Stimulated activated CD4-positive, alpha-beta T cell treated with anti-CD3 and anti-CD28 coated beads, Interleukin-1b, Interleukin-23, amount 100 ng/mL, for 24 hours (primary cell): ENCODE measurements around the gene DNASE1L1.

Experiments used
- DNase-seq, 4 experiments: peaks; one replicate each; pipeline ENCODE4 v3.0.0-alpha.2; 2020; ENCODE audit warnings: low read depth in 4 of 4, low spot score in 1 of 4

DNASE1L1 gene

DNA sequence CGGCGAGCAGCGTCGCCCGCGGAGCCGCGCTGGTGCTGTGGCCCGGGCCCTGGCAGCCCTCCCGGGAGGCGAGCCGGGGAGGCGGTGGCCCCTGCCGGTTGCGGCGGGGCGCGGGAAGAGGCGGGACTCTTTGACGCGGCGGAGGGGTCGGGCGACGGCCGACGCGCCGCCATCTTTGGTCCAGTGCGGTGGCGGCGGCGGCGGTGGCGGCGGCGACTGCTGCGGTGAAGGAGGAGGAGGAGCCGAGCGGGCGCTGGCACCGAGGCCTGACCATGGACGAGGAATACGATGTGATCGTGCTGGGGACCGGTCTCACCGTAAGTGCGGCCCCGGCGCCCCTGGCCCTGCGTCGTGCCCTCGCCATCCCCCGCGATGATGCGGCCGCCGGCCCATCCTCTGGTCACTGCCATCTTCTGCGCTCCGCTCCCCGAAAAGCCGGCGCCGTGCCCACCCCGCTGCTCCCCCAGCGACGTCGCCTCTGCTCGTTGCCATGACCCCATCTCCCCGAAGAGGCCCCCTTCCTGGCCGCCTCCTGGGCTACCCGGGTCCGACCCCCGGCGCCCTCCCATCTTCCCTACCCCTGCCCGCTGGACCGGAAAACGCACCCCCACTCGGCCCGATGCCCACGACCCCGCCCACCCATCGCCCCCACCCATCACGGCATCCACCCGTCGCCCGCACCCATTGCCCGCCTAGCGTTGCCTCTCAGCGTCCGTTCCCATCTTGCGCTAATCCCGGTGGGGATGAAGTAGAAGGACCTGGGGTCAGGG, 28.1 kb upstream of the DNASE1L1 start, which contains the start of gene GDI1:
TSS of gene GDI1 (plus strand) at position 172 of the 770 bp plus-strand sequence. CDS start at position 273, 101 bp downstream.
- DNase-seq: peak in 2 of 4 experiments; percentile 41 to 45

DNA sequence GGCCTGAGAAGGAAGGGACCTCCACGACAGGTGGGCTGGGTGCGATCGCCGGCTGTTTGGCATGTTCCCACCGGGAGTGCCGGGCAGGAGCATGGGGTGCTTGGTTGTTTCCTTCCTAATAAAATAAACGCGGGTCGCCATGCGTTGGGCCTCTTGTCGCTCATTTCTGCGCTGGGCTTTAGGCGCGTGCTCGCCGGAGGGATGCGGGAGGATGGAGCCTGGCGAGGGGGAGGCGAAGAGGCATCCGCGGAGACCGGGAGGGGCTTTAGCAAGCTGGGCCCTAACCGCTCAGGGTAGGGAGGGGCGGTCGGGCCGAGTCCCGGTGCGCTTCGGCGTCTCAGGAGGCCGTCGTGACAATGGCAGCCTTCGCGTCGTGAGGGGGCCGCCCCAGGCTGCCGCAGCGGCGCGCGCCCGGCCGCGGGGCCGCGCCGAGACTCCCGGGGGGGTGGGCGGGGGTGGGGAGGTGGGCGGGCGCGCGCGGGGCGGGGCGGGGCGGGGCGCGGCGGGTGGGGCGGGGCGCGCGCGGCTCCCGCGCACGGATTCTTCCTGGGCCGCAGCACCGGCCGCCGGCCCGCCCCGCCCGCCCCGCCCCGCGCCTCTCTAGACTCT, 27.4 kb upstream of the DNASE1L1 start:
- DNase-seq: no peak

- DNase-seq: no peak
Observed at GRCh38 chrX:154435171-154435733, 26.2 kb upstream of the DNASE1L1 start.

DNA sequence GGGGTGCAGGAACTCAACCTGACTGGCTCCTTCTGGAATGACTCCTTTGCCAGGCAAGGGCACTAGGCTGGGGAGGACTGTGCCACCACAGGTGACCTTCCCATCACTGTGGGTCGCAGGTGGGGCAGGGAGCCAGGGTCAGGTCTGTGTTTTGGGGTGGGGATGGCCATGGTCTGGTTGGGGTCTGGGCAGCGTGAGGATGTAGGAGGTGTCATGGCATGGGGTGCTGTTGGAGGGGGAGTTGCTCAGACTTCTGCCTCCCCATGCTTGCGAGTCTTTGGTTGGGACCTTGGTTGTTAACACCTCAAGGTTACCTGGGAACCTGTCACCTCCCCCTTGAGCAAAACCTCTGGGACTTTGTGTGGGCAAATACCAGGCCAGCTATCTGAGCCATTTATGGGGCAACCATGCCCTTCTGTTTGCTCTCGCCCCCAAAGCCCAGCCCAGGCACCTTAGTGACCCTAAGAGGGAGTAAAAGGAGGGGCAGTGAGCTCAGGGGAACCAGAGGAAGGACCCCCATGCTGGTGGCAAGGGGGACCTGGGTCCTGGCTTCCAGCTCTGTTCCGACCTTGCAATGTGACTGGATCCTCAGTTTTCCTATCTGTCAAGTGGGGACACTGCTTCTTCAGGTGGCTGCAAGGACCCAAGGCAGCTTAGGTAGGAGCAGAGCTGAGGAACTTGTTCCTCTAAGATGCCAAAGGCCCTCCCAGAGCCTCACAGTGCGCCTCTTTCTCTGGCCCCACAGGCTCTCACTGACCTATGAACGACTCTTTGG, 25.5 kb upstream of the DNASE1L1 start:
- DNase-seq: no peak

DNA sequence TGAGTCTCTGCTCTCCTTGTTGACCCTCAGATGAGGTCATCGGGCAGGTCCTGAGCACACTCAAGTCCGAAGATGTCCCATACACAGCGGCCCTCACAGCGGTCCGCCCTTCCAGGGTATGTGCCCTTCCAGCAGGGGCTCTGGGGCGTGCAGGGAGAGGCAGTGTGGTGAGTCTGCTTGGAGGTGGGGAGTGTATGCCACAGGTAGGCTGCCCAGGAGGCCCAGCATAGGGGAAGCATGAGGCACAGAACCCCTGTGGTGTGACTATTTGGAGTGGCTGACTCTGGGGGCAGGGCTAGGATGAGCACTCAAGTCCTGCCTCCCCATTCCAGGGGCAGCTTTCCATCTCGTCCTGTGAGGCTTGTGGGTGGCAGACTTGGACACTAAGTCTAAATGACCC, 24.6 kb upstream of the DNASE1L1 start:
- no peak for DNase-seq

DNA sequence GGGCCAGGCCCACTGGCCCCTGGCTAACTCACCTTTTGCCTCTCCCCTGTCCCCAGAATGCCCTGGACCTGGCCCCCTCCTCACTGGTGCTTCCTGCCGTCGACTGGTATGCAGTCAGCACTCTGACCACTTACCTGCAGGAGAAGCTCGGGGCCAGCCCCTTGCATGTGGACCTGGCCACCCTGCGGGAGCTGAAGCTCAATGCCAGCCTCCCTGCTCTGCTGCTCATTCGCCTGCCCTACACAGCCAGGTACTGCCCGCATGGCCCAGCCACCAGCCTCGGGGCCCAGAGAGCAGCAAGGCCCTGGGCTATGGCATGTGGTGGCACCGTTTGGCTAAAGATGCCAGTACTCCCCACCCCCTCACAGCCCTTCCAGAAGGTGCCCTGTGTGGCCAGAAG, 23.2 kb upstream of the DNASE1L1 start:
- no peak for DNase-seq

- no peak for DNase-seq
Observed at GRCh38 chrX:154431341-154431740, 22.3 kb upstream of the DNASE1L1 start.

DNA sequence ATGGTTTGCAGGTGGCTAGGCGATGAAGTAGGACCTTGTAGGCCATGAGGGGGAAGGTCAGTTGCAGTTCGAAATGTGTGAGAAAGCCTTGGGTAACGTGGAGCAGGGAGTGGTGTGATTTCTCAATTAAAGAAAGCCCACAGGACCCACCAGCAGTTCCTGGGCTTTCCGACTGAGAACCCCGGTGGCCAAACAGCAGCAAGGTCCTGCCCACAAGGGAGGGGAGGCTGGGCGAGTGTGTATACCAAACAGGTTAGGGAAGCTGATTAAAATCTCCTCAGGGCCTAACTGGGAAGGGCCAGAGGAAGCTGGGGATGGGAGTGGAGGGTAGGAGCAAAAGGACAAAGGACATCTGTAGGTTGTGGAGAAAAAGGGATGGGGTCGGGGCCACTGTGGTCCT, 21.9 kb upstream of the DNASE1L1 start:
- DNase-seq: no peak

DNA sequence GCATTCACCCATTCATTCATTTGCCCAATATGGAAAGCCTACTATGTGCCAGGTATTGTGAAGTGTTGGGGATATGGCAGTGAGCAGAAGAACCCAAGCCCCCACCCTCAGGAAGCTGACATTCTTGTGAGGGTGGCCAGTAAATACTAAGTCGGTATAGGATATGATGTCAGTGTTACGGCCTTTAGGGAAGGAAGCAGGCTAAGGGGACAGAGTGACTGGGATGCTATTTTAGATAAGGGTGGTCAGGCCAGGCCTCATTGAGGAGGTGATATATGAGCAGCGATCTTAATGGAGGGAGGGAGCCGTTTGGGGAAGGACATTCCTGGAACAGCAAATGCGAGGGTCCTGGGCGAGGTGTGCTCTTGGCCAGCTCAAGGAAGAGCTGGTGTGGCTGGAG, 21.4 kb upstream of the DNASE1L1 start:
- DNase-seq: no peak

DNA sequence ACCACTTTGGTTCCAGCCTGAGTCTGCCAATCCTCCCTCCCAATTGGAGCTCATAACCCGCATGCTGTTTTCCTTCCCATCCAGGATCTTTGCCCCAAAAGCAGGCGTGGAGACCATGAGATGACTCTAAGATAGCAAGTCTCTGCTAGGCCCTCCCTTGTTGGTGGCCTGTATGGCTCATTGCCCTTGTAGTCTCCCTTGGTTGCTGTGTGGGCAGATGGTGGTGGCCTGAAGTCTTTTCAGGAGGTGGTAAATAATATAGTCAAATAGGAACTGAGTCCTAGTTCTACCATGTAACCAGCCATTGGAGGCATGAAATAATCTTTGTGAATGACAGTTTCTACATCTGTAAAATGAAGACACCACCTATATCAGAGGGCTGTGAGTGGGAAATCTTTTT, 20.7 kb upstream of the DNASE1L1 start:
- DNase-seq: no peak

- peak; percentile 59 to 85 (median 70) for DNase-seq
Observed at GRCh38 chrX:154428176-154429171, 19.4 kb upstream of the DNASE1L1 start, which contains the start of gene ATP6AP1. ATP6AP1 (plus strand) TSS chrX:154428677; CDS start chrX:154428693, 16 bp downstream.

GRCh38 chrX:154426916-154427770, 18.1 kb upstream of the DNASE1L1 start:
- no peak for DNase-seq

DNA sequence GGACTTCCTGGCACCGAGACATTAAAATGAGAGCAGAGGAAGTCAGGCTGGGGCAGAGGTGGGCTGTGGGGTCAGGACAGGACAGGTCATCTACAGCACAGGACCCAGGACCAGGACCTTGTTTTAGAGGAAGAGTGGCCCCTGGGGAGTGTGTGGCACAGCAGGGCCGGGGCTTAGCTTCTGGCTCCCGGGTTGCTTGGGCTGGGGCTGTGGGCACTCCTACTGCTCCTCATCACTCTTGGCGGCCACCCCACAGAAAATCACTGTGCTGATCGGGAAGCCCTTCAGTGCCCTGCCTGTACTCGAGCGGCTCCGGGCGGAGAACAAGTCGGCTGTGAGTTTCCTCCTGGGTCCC, 11.3 kb upstream of the DNASE1L1 start:
- DNase-seq: no peak

DNA sequence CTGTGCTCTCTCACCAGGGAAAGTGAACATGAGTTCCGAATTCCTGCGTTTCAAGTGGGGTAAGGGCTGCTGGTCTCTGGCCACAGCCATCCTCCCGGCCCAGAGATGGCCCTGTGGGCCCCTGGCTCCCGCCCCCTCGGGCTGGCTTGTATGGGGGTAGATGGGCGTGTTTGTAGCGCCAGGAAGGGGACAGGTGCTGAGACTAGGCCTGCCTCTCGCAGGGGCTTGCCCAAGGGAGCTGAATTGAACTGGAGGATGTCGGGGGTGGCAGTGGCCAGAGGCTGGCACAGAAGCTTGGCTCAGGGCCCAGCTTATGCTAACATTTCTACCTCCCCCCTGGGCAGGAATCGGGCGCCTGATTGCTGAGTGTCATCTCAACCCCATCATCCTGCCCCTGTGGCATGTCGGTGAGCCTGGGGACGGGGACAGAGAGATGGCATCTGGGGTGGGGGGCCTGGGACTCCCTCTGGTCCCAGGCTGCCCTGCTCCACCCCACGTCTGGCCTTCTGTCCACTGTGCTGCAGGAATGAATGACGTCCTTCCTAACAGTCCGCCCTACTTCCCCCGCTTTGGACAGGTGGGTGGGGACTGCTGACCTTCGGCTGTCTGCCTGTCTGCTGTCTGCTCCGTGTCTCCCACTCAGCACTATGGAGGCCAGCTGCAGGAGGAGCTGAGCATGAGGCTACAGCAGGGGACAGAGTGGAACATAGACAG, 10.8 kb upstream of the DNASE1L1 start:
- DNase-seq: no peak

DNA sequence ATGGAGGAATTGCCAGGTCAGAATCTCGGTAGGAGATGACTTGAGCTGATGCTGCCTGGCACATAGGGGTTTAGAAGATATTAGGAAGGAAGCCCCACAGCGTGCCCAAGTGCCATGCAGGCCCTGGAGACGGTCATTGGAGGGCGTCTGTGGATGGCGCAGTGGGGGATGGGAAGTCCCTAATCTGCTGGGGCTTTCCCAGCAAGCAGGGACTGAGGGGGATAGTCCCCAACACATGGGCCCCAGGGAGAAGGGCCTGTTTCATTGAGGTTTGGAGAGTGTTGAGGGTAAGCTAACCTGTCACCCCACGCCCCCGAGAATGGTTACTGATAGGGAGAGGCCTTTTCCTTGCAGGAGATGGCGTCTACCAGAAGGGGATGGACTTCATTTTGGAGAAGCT, 10.1 kb upstream of the DNASE1L1 start:
- no peak for DNase-seq

DNA sequence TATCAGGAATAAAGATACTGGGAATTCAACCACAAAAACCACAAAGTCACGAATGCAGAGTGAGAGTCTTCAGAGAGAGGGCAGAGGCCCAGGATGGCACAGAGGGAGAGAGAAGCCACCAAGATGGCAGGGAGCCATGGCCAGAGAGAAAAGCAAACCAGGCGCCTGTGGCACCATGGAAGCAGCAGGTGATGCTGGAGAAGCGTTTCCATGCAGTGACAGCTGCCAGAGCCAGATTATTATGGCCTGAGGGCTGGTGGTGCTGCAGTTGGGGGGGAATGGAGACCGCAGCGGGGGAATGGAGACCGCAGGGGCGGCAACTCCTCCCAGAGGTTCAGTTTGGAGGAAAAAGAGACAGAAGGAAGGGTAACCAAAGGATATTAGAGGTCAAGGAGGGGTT, 8.1 kb upstream of the DNASE1L1 start:
- no peak for DNase-seq

DNA sequence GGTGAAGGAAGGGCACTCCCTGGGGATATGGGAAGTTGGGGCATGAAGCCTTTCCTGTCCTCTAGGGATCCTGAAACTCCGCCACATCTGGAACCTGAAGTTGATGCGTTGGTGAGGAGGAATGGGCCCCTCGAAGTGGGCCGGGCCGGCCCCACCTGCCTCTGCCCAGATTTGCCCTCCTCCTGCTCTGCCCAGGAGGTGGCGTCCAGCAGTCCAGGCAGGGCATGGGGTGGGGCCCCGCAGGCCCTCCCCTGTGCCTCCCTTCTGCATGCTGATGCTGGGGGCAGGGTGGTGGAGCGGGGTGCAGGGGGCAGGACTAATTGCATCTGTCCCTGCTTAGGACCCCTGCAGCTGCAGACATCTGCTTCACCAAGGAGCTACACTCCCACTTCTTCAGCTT, 4.1 kb upstream of the DNASE1L1 start:
- no peak for DNase-seq

DNA sequence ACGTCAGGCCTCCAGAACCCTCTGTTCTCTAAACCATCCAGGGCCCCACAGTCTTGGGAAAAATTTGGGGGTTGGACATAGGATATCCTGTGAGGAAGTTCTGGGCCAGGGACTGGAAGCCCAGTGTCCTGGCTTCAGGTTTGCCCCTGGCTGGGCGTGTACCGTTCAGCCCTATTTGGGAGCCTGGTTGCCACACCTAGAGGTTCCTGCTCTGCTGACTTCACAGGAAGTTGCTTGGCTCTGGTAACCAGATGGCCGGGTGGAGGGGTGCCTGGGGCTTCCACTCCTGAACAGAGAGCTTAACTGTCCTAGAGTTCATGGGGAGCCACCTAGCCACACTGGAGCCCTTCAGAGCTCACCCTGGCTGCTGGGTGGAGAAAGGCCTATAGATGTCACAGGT, 3.4 kb upstream of the DNASE1L1 start:
- no peak for DNase-seq

- peak in 2 of 4 experiments; percentile 36 to 61 for DNase-seq
Observed at GRCh38 chrX:154411981-154412340, 2.9 kb upstream of the DNASE1L1 start.
